ENCODE data around the gene TMEM184A.

Gene TMEM184A

GRCh38 chr7:1566687-1567048 is 10.7 kb upstream of the TMEM184A start:
- DNase-seq, result no peak

DNA sequence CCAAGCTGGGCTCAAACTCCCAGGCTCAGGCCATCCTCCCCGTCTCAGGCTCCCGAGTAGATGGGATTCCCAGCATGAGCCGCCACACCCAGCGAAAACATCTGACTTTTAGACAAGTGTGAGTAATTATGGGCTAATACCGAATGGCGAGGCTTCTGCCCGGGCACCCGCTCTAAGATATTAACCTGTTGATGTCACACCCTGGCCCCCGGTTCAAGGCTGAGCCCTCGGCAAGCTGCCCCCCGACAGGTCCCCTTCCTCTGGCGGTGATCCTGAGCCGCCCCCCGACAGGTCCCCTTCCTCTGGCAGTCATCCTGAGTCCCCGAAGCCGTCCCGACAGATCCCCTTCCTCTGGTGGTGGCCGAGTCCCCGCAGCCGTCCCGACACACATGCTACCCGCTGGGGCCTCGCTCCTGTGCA is 8.6 kb upstream of the TMEM184A start:
- DNase-seq, result no peak

DNA sequence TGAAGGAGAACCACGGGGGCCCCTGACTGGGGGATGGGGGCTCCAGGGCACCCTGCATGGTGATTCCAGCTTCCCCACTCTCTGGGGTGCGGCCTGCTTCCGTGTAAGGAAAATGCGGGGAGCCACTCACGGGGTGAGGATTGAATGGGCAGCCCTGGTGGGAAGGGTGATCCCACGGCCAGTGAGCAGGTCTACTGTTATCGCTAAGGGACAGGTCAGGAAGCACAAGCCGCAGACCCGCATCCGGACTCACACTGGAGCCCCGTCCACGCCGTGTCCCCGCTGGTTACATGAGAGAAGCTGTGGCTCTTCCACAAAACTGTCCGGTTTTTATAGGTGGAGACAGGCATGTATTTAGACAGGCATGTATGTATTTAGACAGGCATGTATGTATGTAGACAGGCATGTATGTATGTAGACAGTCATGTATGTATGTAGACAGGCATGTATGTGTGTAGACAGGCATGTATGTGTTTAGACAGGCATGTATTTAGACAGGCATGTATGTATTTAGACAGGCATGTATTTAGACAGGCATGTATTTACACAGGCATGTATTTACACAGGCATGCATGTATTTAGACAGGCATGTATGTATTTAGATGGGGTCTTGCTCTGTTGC is 8.1 kb upstream of the TMEM184A start:
- no peak for DNase-seq

DNA sequence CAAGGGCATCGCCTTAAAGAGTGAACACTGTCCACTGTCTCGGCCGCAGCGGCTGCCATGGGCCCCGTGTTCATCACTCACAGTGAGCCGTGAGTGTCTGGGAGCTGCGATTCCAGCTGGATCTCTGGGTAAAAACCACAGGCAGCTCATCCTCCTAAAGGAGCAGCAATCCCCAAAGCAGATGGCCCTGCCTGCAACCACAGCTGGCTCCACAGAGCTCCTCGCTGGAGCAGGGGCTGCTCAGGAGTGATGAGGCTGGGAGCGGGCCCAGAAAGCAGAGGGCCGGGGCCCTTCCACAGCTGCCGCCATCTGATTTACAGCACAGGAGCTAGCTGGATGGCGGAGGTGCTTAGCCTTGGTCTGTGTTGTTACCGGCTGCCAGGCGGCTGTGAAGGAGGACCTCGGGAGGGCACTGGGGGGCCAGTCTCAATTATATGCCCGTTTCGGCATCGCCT is 6.6 kb upstream of the TMEM184A start:
- DNase-seq, result no peak

DNA sequence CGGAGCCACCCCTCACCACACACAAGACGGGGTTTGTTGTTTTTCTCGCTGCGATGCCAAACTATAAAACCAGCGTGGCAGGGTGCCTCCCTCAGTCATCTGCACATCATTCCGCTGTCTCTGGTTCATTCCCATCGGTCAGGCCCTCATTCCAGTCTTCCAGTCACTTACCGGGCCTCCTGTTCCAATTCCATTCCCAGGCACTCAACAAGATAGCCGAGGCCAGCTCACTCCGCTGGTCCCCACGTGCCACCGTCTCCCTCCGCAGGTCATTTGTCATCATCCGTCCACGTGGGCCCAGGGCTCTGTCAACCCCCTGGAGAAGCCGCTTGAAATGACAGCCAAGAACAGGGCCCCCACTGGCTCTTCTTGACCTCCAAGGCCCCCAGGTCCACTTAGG is 6.1 kb upstream of the TMEM184A start:
- no peak for DNase-seq

- no peak for DNase-seq
Measured at GRCh38 chr7:1561036-1561940, 5.3 kb upstream of the TMEM184A start.

- DNase-seq, result no peak
Measured at GRCh38 chr7:1560620-1561031, 4.6 kb upstream of the TMEM184A start.

DNA sequence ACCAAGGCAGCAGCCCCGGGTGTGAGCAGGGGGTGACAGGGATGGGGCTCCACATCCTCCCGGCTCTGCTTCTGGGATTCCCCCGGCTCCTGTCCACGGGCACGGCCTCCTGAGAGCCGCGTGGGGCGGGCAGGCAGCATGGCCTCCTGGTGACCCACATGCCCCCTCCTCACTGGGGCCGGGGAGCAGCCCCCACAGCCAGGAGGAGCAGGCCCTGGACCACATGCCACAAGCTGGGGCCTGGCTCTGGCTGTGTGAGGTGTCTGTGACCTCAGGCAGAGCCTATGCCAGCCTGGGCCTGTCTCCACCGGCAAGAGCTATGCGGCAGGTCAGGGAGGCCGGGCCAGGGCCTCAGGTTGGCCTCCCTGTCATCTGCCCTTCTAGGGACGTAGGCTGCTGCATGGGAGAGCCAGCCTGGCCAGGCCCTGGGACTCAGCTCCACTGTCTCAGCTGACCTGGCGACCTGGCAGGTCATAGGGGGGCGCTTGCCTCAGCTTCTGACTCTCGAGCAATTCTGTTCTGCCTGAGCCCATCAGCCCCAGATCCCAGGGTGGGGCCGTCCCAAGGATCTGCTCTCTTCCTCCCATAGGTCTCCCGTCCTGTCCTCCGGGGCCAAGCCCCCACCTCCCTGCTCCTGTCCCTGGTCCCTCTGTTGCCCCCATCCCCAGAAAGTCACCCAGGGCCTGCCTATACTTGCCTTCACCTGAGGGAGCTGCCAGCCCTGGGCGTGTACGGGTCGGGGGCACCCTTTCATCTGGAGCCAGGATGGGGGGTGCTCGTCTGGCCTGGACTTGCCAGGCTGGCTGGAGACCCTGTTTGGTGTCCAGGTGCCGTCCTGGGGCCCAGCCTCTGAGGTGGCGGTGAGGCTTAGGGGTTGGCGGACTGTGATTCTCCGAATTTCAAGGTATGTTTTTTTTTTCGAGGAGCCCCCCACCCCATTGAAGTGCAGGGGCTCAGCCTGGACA is 3.9 kb upstream of the TMEM184A start:
- no peak for DNase-seq

DNA sequence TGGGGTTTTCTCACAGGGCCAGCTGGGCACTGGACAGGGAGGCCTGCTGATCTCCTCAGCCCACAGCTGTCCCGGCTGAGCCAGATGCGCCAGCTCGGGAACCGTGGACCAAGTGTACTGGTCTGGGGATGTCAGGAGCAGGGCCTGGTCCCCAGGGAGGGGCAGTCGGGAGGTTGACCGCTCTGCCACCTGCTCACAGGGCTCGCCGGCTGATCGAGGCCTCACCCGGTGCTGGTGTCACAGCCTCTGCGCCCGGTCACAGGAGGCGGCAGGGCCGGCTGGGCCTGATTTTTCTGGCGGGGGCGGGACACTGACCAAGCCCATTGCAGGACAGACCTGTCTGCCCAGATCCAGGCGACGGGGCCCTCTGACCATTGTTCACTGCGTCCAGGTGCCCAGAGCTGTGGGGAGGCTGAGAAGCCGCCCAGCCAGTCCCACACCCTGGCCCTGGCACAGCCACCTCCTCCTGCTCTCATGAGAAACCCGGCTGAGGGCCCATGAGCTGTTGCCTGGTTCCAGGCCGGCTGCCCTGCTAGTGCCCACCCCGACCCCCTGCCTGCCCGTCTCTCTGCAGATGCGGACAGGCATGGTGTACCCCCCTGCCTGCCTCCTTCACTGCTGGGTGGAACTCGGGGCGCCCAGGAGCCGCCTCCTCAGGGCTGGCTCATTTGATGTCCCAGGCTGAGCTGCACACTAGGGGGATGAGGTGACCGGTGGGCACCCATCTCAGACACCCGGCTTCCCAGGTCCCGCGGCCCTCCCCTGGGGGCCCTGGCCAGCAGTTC is 3.0 kb upstream of the TMEM184A start:
- no peak for DNase-seq

- DNase-seq, result no peak
Measured at GRCh38 chr7:1558181-1558811, 2.3 kb upstream of the TMEM184A start.

DNA sequence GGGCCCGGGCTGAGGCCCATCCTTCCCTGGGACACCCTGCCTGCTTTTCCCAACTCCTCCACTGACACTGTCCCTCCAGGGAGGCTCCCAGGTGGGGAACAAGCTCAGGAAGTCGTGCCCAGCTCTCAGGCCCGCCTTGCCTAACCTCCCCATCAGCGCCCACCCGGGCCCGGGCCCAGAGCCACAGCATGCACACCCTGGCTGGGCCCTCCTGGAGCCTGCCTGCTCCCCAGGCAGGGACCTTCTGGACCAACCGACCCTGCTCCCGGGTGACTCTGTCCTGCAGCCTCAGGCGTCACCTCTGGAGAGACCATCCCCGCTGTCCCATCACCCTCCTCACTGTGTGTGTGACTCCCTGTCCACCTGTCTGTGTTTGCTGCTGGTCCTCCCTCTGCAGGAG is 1.8 kb upstream of the TMEM184A start:
- DNase-seq, result no peak

DNA sequence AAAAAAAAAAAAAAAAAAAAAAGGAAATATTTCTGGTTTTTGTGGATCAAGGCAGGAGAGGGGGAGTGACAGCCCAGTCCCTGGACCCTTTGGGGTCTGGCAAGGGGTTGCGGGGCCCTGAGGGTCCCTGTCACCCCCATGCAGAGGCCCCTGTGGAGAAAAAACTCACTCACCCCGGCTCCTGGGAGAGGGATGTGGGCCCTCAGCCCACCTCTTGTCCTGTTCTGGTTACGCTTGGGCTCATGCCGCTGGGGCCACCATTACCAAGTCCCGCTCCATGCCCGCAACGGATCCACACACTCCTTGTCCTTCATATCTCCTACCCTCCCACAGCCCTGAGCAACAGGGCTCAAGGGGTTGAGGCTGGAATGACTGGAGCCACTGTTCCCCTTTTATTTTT is 1.0 kb upstream of the TMEM184A start:
- DNase-seq, result no peak

GRCh38 chr7:1555046-1555812 is 776 bp downstream of the TMEM184A start:
- no peak for DNase-seq

DNA sequence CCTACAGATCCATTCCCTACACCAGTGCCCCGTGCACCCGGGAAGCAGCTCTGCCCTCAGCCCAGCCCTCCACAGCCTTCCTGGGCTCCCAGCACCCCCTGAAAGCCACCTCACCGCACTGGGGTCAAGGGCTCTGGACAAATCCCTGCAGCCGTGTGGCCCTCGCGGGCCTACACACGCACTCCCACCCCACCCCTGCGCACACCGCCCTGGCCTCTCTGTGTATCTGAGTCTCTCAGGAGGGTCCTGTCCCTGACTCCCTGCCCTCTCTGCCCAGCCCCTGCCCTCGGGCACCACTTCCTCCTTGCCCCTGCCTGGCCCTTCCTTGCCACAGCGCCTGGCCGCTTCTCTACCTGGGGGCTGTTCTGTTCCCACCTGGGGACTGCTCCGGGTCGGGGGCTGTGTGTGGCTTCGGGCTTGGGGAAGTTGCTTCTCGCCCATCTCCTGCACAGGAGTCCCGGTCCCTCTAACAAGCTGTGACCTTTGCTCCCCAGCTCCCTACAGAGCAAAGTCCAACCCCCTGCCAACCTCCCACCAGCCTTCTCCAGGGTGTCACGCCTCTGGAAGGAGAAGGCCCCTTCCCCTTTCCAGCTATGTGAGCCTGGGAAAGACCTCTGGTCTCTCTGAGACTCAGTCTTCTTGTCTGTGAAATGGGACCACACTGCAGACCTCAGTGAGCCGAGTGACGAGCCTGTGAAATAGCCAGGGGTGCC is 1.5 kb downstream of the TMEM184A start:
- no peak for DNase-seq

GRCh38 chr7:1553512-1554210 is 2.3 kb downstream of the TMEM184A start:
- DNase-seq, result no peak

- no peak for DNase-seq
Measured at GRCh38 chr7:1552200-1552599, 3.8 kb downstream of the TMEM184A start.

GRCh38 chr7:1550846-1551155 is 5.2 kb downstream of the TMEM184A start:
- DNase-seq, result no peak

DNA sequence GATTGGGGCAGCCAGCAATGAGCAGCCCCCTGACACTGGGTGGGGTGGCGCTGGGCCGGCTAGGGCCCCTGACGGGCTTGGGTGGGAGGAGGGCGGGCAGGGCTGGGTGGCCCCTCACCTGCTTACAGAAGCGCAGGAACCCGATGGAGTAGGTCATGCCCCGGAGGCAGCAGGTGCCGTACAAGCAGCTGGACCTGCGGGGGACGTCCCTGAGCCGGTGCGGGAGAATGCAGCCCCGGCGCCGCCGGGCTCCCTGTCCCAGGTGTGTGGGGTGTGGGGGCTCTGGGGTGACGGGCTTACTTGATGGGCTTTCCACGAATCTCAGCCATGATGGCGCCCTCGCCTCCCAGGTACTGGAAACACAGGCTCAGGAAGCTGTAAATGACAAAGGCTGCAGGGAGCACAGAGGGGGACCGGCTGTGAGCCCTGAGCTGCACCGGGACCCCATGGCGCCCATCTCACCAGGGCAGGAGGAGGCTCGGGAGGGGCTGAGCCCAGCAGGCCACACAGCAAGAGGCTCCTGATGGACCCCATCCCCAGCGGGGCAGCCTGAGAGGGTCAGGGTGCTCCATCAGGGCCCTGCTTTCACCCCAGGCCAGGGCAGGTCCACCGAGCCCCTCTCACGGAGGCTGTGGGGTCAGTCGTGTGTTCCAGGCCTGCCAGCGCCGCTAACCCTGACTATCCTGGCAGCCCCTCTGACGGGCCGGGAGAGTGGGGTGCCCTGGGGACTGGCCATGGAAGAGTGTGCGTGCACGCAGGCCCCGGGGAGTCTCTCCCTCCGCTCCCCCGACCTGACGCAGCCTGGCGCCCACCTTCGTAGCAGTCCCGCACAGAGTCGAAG is 5.8 kb downstream of the TMEM184A start:
- DNase-seq, result no peak
